IMR-90 (cell line): ENCODE measurements around the gene PLEKHJ1. TPM values are rescaled to one million over a fixed set of nuclear protein-coding genes. Genes with fewer than 3 reads are reported as not detected.

ENCODE experiments used
- ATAC-seq: fragments of 200-7000 bp; cut with Tn5 transposase; 2 replicates; pipeline ENCODE4 v1.9.1; 2020; ENCODE audit warnings: low read depth, mild to moderate bottlenecking, moderate library complexity
- BruUV-seq: library from RNA; stranded (reverse); fragments of 400-500 nt; replicated peaks from 2 replicates; lab custom pipeline; 2021; lab: Mats Ljungman, UMichigan
- CTCF ChIA-PET: fragments of 300-600 bp; formaldehyde crosslinking; extraction: SDS; loops from one replicate; lab custom pipeline; 2021; ENCODE audit warnings: antibody characterized with exemption; lab: Yijun Ruan, JAX
- POLR2A ChIA-PET: fragments of 300-600 bp; sonication (Branson Sonifier 250); formaldehyde crosslinking; loops from one replicate; lab custom pipeline; 2022; ENCODE audit warnings: antibody characterized with exemption; ENCODE audit not compliant: unreplicated experiment; lab: Charles Lee
- DNase-seq: peaks from one replicate; pipeline ENCODE4 v3.0.0; 2013
- H2AFZ ChIP-seq: replicated peaks from 2 replicates; pipeline ENCODE3; 2013; ENCODE audit warnings: low read length, mild to moderate bottlenecking; ENCODE audit not compliant: poor library complexity
- H2AK5ac ChIP-seq: 2 replicates; pipeline ENCODE4 v1.6.1; 2013; ENCODE audit warnings: low read depth, low read length, inconsistent platforms
- H2AK9ac ChIP-seq: replicated peaks from 2 replicates; pipeline ENCODE3; 2013; ENCODE audit warnings: mild to moderate bottlenecking, low read depth, low read length, moderate library complexity; ENCODE audit not compliant: poor library complexity
- H2BK120ac ChIP-seq: 2 replicates; pipeline ENCODE4 v1.6.1; 2013; ENCODE audit warnings: low read depth, low read length, inconsistent platforms
- H2BK15ac ChIP-seq: 3 replicates; pipeline ENCODE4 v1.6.1; 2013; ENCODE audit warnings: low read depth, low read length, inconsistent platforms
- H2BK20ac ChIP-seq: 2 replicates; pipeline ENCODE4 v1.6.1; 2013; ENCODE audit warnings: low read depth, mild to moderate bottlenecking, inconsistent platforms, low read length, moderate library complexity
- H2BK5ac ChIP-seq: 2 replicates; pipeline ENCODE4 v1.6.1; 2013; ENCODE audit warnings: mild to moderate bottlenecking, low read depth, low read length, inconsistent platforms; ENCODE audit not compliant: poor library complexity, severe bottlenecking
- H3K14ac ChIP-seq: replicated peaks from 2 replicates; pipeline ENCODE4 v1.6.1; 2013; ENCODE audit warnings: low read depth, low read length, inconsistent platforms
- H3K18ac ChIP-seq: 2 replicates; pipeline ENCODE4 v1.6.1; 2013; ENCODE audit warnings: low read depth, low read length, control low read depth
- H3K23ac ChIP-seq: 2 replicates; pipeline ENCODE4 v1.6.1; 2013; ENCODE audit warnings: low read depth, low read length, inconsistent platforms
- H3K27ac ChIP-seq: 2 replicates; pipeline ENCODE4 v1.5.1; 2013; ENCODE audit warnings: mild to moderate bottlenecking, control low read depth, low read length; ENCODE audit not compliant: insufficient read depth
- H3K27me3 ChIP-seq: 2 replicates; pipeline ENCODE4 v1.6.1; 2013; ENCODE audit warnings: low read length; ENCODE audit not compliant: control insufficient read depth, insufficient read depth
- H3K36me3 ChIP-seq: 2 replicates; pipeline ENCODE4 v1.6.1; 2013; ENCODE audit warnings: low read length, mixed read lengths; ENCODE audit not compliant: control insufficient read depth, insufficient read depth
- H3K4ac ChIP-seq: 2 replicates; pipeline ENCODE4 v1.6.1; 2013; ENCODE audit warnings: low read depth, low read length, inconsistent platforms
- H3K4me1 ChIP-seq: 2 replicates; pipeline ENCODE4 v1.6.1; 2013; ENCODE audit warnings: low read length, mixed read lengths; ENCODE audit not compliant: control insufficient read depth, insufficient read depth
- H3K4me2 ChIP-seq: 2 replicates; pipeline ENCODE4 v1.6.1; 2013; ENCODE audit warnings: low read depth, mild to moderate bottlenecking, control low read depth, low read length, moderate library complexity
- H3K4me3 ChIP-seq: 2 replicates; pipeline ENCODE4 v1.5.1; 2013; ENCODE audit warnings: low read depth, mild to moderate bottlenecking, control low read depth, low read length, moderate library complexity; ENCODE audit not compliant: insufficient read depth
- H3K56ac ChIP-seq: 2 replicates; pipeline ENCODE4 v1.6.1; 2013; ENCODE audit warnings: low read length, inconsistent platforms; ENCODE audit not compliant: insufficient read depth; ENCODE audit errors: extremely low read depth
- H3K79me1 ChIP-seq, 2 experiments: 2 replicates each; pipeline ENCODE4 v1.6.1; 2013; ENCODE audit warnings: low read length in 2 of 2, inconsistent platforms in 1 of 2, low read depth in 1 of 2
- H3K9ac ChIP-seq: 2 replicates; pipeline ENCODE4 v1.6.1; 2013; ENCODE audit warnings: low read depth, low read length, control low read depth
- H3K9me1 ChIP-seq: 2 replicates; pipeline ENCODE4 v1.6.1; 2013; ENCODE audit warnings: low read length, inconsistent platforms; ENCODE audit not compliant: insufficient read depth
- H3K9me3 ChIP-seq: 2 replicates; pipeline ENCODE4 v1.6.1; 2013; ENCODE audit warnings: low read length; ENCODE audit not compliant: control insufficient read depth, insufficient read depth
- H4K20me1 ChIP-seq: 2 replicates; pipeline ENCODE4 v1.6.1; 2013; ENCODE audit warnings: low read length, inconsistent platforms; ENCODE audit not compliant: insufficient read depth
- H4K5ac ChIP-seq: 2 replicates; pipeline ENCODE4 v1.6.1; 2013; ENCODE audit warnings: mild to moderate bottlenecking, low read depth, low read length, control low read depth
- H4K8ac ChIP-seq, 2 experiments: 2 replicates each; pipeline ENCODE4 v1.6.1; 2013; ENCODE audit warnings: low read depth in 2 of 2, low read length in 2 of 2, control low read depth in 1 of 2, inconsistent platforms in 1 of 2
- H4K91ac ChIP-seq: 2 replicates; pipeline ENCODE4 v1.6.1; 2013; ENCODE audit warnings: low read depth, low read length, inconsistent platforms; ENCODE audit not compliant: insufficient read depth
- MAFK ChIP-seq: IDR thresholded peaks from 2 replicates; pipeline ENCODE4 v1.6.1; 2012; ENCODE audit warnings: low read depth, low read length, improper control_type of control experiment
- SMC3 ChIP-seq: fragments of 150-350 bp; IDR thresholded peaks from 2 replicates; pipeline ENCODE4 v1.6.1; 2016; ENCODE audit warnings: low read depth, mild to moderate bottlenecking, antibody characterized with exemption, low read length, moderate library complexity
- WGBS, 2 experiments: methylation state at CpG; one replicate each; pipeline versions ENCODE4 v1.1.5 to v1.1.7; 2013; ENCODE audit warnings: missing lambda C conversion rate in 2 of 2; ENCODE audit not compliant: insufficient read length in 1 of 2; ENCODE audit errors: extremely low coverage in 2 of 2; 5-methylcytosine and 5-hydroxymethylcytosine counted together
- dilution Hi-C: fragments of 300-500 bp; cut with HindIII; formaldehyde crosslinking; loops from one replicate; pipeline ENCODE4 v1.14.3; 2018; ENCODE audit warnings: low sequenced_read_pairs; ENCODE audit not compliant: unreplicated experiment
- in situ Hi-C: fragments of 300-500 bp; cut with MboI; formaldehyde crosslinking; loops from 3 replicates; pipeline ENCODE4 v1.14.3; 2019; ENCODE audit warnings: low sequenced_read_pairs, inconsistent platforms, mixed read lengths
- intact Hi-C: fragments of 100-400 bp; cut with micrococcal nuclease; formaldehyde crosslinking; loops from 2 replicates; pipeline ENCODE4 v1.10.0; 2022
- polyA plus RNA-seq, 3 experiments: library from polyadenylated mRNA; depleted of rRNA; stranded (reverse); fragments of >200 nt; gene quantifications; 2 replicates each; pipeline ENCODE4 v1.2.3, GENCODE V29; 2012; ENCODE audit warnings: low replicate concordance in 1 of 3
- total RNA-seq: library from RNA; depleted of rRNA; stranded (reverse); fragments of >200 nt; gene quantifications from 2 replicates; pipeline ENCODE4 v1.2.3, GENCODE V29; 2012

PLEKHJ1 gene
- total and polyA plus RNA-seq, 2 of the 4 experiments (the other 2 are of a cell fraction) = 31.7 to 62.8 TPM

- Histone ChIP-seq H3K4me2 (no peak overlapping the region), H3K9me3 (no peaks in the 10 kb centered on the region), H2AK5ac (no peak overlapping the region), H2BK15ac (no peak overlapping the region), H3K23ac (no peak overlapping the region), H2AFZ (no peak overlapping the region), H2BK5ac (no peak overlapping the region), H3K18ac (no peak overlapping the region), H4K20me1 (peaks cover 12% of the 10 kb centered on the region), H3K27ac (no peak overlapping the region), H3K9ac (no peak overlapping the region), H3K56ac (no peak overlapping the region), H3K4me3 (no peak overlapping the region), H3K4ac (no peak overlapping the region), H4K5ac (no peak overlapping the region), H3K79me1 (peaks cover 9 to 14% of the 10 kb centered on the region in 2 experiments), H4K8ac (no peak overlapping the region), H2BK20ac (no peak overlapping the region), H3K9me1 (no peaks in the 10 kb centered on the region), H3K4me1 (no peaks in the 10 kb centered on the region), H2AK9ac (no peak overlapping the region), H2BK120ac (no peak overlapping the region), H3K27me3 (no peaks in the 10 kb centered on the region), H3K36me3 (peaks cover 73% of the 10 kb centered on the region), H4K91ac (no peak overlapping the region), H3K14ac (no peak overlapping the region)
- dilution Hi-C loops = no loop called here
- DNase-seq (no peak), ATAC-seq (no peak)
- no peak for TF ChIP-seq SMC3
- TF ChIP-seq MAFK = peak; percentile 94
- CTCF ChIA-PET = no interaction called here
- POLR2A ChIA-PET = no interaction called here
- in situ Hi-C loops = no loop called here
- BruUV-seq = no TSS peak
- intact Hi-C loops = no loop called here
- WGBS, 2 experiments = 95% methylated on average over 24 of the region's 32 CpGs; no CpG with 5 or more reads in 1 of the 2 experiments
Measured at GRCh38 chr19:2225415-2226050, 10.6 kb downstream of the PLEKHJ1 start.
